Activated T-helper 9 cell treated with anti-CD3 and anti-CD28 coated beads, Interleukin-2, amount 50 U/mL, for 16 hours (primary cell): ENCODE measurements around the gene PRR36.
"Not testable (repeated sequence)": the region's sequence is repeated elsewhere in the genome, so short reads cannot be mapped to it uniquely, and the experiment has no call there.

ENCODE experiments used
- DNase-seq: peaks from one replicate; pipeline ENCODE4 v3.0.0-alpha.2; 2020; ENCODE audit warnings: low read depth

PRR36 gene

GRCh38 chr19:7874076-7874896 is at the start of gene PRR36:
Gene PRR36, minus strand, starts transcription at chr19:7874390. Its CDS starts 701 bp downstream, at chr19:7873689.
- no peak for DNase-seq

- no peak for DNase-seq
Observed at GRCh38 chr19:7923295-7924191, 49.4 kb upstream of the PRR36 start.

GRCh38 chr19:7922836-7923195 is 48.6 kb upstream of the PRR36 start:
- no peak for DNase-seq

GRCh38 chr19:7921967-7922835 is 48.0 kb upstream of the PRR36 start:
- DNase-seq, result no peak

GRCh38 chr19:7921302-7921966 is 47.2 kb upstream of the PRR36 start:
- DNase-seq, result no peak

- peak; percentile 100 for DNase-seq
Observed at GRCh38 chr19:7920519-7921301, 46.5 kb upstream of the PRR36 start.

GRCh38 chr19:7919610-7920518 is 45.7 kb upstream of the PRR36 start, which contains the start of gene SNAPC2:
Gene SNAPC2, plus strand, starts transcription at chr19:7920338. Its CDS starts 29 bp downstream, at chr19:7920367.
- peak; percentile 93 for DNase-seq

- no peak for DNase-seq
Observed at GRCh38 chr19:7918615-7919421, 44.6 kb upstream of the PRR36 start.

GRCh38 chr19:7918062-7918614 is 43.9 kb upstream of the PRR36 start:
- DNase-seq, result not testable (repeated sequence)

- peak; percentile 40 for DNase-seq
Observed at GRCh38 chr19:7917267-7918061, 43.3 kb upstream of the PRR36 start.

GRCh38 chr19:7916955-7917266 is 42.7 kb upstream of the PRR36 start:
- DNase-seq, result no peak

- peak; percentile 39 for DNase-seq
Observed at GRCh38 chr19:7916103-7916954, 42.1 kb upstream of the PRR36 start.

GRCh38 chr19:7915250-7916102 is 41.3 kb upstream of the PRR36 start:
- DNase-seq, result no peak

GRCh38 chr19:7914598-7915045 is 40.4 kb upstream of the PRR36 start, which contains the start of gene TGFBR3L:
Gene TGFBR3L, plus strand, starts transcription at chr19:7914830.
- DNase-seq, result no peak

GRCh38 chr19:7914099-7914498 is 39.9 kb upstream of the PRR36 start:
- DNase-seq, result no peak

- DNase-seq, result no peak
Observed at GRCh38 chr19:7913652-7914051, 39.5 kb upstream of the PRR36 start.
